ENCODE measurements around the gene ARHGEF26. TPM values are rescaled to one million over a fixed set of nuclear protein-coding genes. Genes with fewer than 3 reads are reported as not detected.

ARHGEF26 gene
- under 1 TPM in 1 of 2 experiments, not detected in 1; 0.08 TPM for total RNA-seq
- polyA plus RNA-seq (2013, experiment 1 of 2), result 0.29 TPM
- 0.49 TPM for polyA plus RNA-seq (2013, experiment 2 of 2)
- 0 to 0.96 (median 0.19) reads per million in 172 experiments for total RNA-seq

GRCh38 chr3:154120961-154121700 is at the start of gene ARHGEF26:
ARHGEF26 (plus strand) TSS chr3:154121390; CDS start chr3:154121993, 603 bp downstream.
- ATAC-seq (ENCODE audit: poor library complexity) (peak; percentile 87), DNase-seq (peak; percentile 44 to 77 (median 64))
- H3K27ac Mint-ChIP-seq, result no peak within 1 kb of the TSS
- no peaks in the 10 kb centered on the region for H3K36me3 Mint-ChIP-seq (ENCODE audit: low read depth)
- no peaks in the 10 kb centered on the region for H3K9me3 Mint-ChIP-seq
- no peak for TF ChIP-seq CTCF (IDR thresholded peaks at IDR 0.05)
- H3K36me3 ChIP-seq (ENCODE audit: insufficient read depth, low read length), result no peaks in the 10 kb centered on the region
- H3K4me1 Mint-ChIP-seq (ENCODE audit: low read depth), result peaks cover 18% of the 10 kb centered on the region
- H3K27me3 ChIP-seq (ENCODE audit: control insufficient read depth in 1 of 2, insufficient read depth in 2 of 2, low read length in 2 of 2), result peaks cover 31 to 35% of the 10 kb centered on the region in 2 experiments
- H3K4me3 Mint-ChIP-seq, result peak within 1 kb of the TSS; percentile 85
- peak within 1 kb of the TSS; percentile 55 for H3K4me3 ChIP-seq (ENCODE audit: low read length)
- POLR2A ChIA-PET, result no interaction called here
- peaks cover 0 to 13% of the 10 kb centered on the region in 2 experiments for H3K9me3 ChIP-seq (ENCODE audit: control insufficient read depth in 1 of 2, insufficient read depth in 1 of 2, low read length in 2 of 2)
- no peak within 1 kb of the TSS for H3K27ac ChIP-seq (ENCODE audit: low read depth in 1 of 2, low read length in 2 of 2)
- H3K27me3 Mint-ChIP-seq, result peaks cover 83% of the 10 kb centered on the region
- H3K4me1 ChIP-seq (ENCODE audit: insufficient read depth, low read length), result peaks cover 25% of the 10 kb centered on the region
- CTCF ChIA-PET, result no interaction called here
- intact Hi-C loops (cut with DNase I, micrococcal nuclease), result no loop called here

- peaks cover 7% of the 10 kb centered on the region for H3K9me3 Mint-ChIP-seq
- no peak overlapping the region for H3K27ac ChIP-seq (ENCODE audit: low read depth in 1 of 2, low read length in 2 of 2)
- H3K36me3 Mint-ChIP-seq (ENCODE audit: low read depth), result no peaks in the 10 kb centered on the region
- H3K27ac Mint-ChIP-seq, result no peak overlapping the region
- H3K9me3 ChIP-seq (ENCODE audit: control insufficient read depth in 1 of 2, insufficient read depth in 1 of 2, low read length in 2 of 2), result no peaks in the 10 kb centered on the region
- H3K36me3 ChIP-seq (ENCODE audit: insufficient read depth, low read length), result no peaks in the 10 kb centered on the region
- TF ChIP-seq CTCF (IDR thresholded peaks at IDR 0.05), result no peak
- H3K27me3 Mint-ChIP-seq, result peaks cover 7% of the 10 kb centered on the region
- H3K4me1 Mint-ChIP-seq (ENCODE audit: low read depth), result no peaks in the 10 kb centered on the region
- intact Hi-C loops (cut with DNase I, micrococcal nuclease), result no loop called here
- POLR2A ChIA-PET, result interaction anchor here (0.6 kb wide), 1 partner anchor 12 kb away, joined by 3 read pairs; no protein-coding TSS in a partner anchor
- CTCF ChIA-PET, result no interaction called here
- no peaks in the 10 kb centered on the region for H3K4me1 ChIP-seq (ENCODE audit: insufficient read depth, low read length)
- DNase-seq (no peak), ATAC-seq (ENCODE audit: poor library complexity) (no peak)
- H3K4me3 Mint-ChIP-seq, result no peak overlapping the region
- H3K27me3 ChIP-seq (ENCODE audit: control insufficient read depth in 1 of 2, insufficient read depth in 2 of 2, low read length in 2 of 2), result no peaks in the 10 kb centered on the region
- no peak overlapping the region for H3K4me3 ChIP-seq (ENCODE audit: low read length)
These were observed 46.2 kb upstream of the ARHGEF26 start for GRCh38 chr3:154074966-154075365.

- no peak overlapping the region for H3K27ac ChIP-seq (ENCODE audit: low read depth in 1 of 2, low read length in 2 of 2)
- no peaks in the 10 kb centered on the region for H3K9me3 ChIP-seq (ENCODE audit: control insufficient read depth in 1 of 2, insufficient read depth in 1 of 2, low read length in 2 of 2)
- H3K27me3 ChIP-seq (ENCODE audit: control insufficient read depth in 1 of 2, insufficient read depth in 2 of 2, low read length in 2 of 2), result no peaks in the 10 kb centered on the region
- Mint-ChIP-seq H3K27me3 (peaks cover 4% of the 10 kb centered on the region), H3K36me3 (ENCODE audit: low read depth) (no peaks in the 10 kb centered on the region), H3K9me3 (no peaks in the 10 kb centered on the region), H3K27ac (no peak overlapping the region), H3K4me1 (ENCODE audit: low read depth) (no peaks in the 10 kb centered on the region), H3K4me3 (no peak overlapping the region)
- ChIA-PET CTCF (no interaction called here), POLR2A (no interaction called here)
- no peak for ATAC-seq (ENCODE audit: poor library complexity)
- intact Hi-C loops (cut with DNase I, micrococcal nuclease), result no loop called here
- no peak for DNase-seq
- no peak for TF ChIP-seq CTCF (IDR thresholded peaks at IDR 0.05)
- no peak overlapping the region for H3K4me3 ChIP-seq (ENCODE audit: low read length)
- H3K36me3 ChIP-seq (ENCODE audit: insufficient read depth, low read length), result no peaks in the 10 kb centered on the region
- H3K4me1 ChIP-seq (ENCODE audit: insufficient read depth, low read length), result no peaks in the 10 kb centered on the region
These were observed 42.5 kb upstream of the ARHGEF26 start for GRCh38 chr3:154078672-154079071.

Measured in CD4-positive, alpha-beta T cell (primary cell).